IPS-NIHi11 (cell line): ENCODE data around the gene DDX54.

Source experiments
- DNase-seq: peaks from one replicate; pipeline ENCODE4 v3.0.0; 2012; ENCODE audit warnings: mixed read lengths, low spot score

Gene DDX54

DNA sequence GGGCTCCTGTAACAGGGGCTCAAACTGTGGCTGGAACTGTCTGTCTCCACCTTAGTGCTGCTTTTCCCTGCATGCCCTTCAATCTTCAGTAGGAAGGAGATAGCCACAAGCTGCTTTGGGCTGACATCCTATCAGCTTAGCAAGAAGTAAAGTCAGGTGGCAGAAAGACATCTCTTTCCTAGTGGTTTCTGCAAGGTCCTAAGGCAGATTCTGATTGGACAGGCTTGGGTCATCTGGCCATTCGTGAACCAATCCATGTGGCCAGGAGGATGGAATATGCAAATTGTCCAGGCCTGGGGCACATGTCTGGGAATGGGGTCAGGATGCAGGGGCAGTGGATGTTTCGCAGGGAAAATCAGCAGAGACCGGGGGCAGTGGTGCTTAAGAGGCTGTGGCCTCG, 5.5 kb upstream of the DDX54 start:
- DNase-seq: peak; percentile 73

DNA sequence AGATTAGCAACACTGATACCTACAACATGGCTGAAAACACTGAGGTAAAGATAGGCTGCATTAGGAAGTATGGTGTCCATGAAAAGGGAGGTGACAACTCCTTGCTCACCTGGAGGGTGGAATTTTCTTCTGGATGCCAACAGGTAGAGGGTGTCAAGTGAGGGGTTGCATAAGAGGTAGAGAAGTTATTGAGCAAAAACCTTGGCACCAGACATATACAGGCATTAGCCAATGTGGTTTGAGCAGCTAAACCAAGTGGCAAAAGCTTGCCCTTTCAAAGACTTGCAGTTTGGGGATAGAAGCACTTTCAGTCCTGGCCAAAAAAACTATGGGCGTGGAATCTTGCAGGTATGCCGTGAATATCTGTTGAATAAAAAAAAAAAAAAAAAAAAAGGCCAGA, 4.1 kb upstream of the DDX54 start:
- DNase-seq: no peak

DNA sequence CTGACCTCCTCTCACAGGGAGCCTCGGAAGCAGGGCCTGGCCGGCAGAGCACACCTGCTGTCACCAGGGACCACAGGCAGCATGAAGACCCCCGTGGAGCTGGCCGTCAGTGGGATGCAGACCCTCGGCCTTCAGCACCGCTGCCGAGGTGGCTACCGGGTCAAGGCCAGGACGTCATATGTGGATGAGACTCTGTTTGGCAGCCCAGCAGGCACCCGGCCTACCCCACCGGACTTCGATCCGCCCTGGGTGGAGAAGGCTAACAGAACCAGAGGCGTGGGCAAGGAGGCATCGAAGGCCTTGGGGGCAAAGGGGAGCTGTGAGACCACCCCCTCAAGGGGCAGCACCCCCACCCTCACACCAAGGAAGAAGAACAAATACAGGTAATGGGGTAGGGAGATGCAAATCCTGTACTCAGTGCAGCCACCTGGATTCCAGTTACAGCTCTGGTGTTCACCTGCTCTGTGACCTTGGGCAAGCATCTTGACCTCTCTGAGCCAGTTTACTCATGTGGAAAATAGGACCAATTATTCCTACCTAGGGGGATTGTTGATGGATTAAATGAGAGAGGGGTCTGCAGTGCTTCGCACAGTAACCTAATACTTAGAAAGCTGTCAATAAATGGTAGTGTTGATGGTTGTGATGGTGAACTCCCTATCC, 1.5 kb upstream of the DDX54 start:
- no peak for DNase-seq

DNA sequence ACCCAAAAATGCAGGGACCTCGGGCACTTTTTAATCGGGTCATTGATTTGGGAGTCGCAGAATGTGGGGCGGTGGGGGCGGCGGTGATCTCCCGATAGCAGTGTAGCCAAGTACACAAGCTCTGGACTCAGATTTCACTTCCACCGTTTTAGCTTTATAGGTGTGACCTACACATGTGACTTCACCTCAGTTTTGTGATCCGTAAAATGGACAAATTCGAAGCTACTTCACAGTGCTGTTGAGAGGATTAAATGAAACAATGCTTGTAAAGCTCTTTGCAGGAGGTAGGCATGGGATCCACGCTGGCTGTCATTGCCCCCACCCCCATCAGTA, 721 bp upstream of the DDX54 start:
- DNase-seq: no peak

DNA sequence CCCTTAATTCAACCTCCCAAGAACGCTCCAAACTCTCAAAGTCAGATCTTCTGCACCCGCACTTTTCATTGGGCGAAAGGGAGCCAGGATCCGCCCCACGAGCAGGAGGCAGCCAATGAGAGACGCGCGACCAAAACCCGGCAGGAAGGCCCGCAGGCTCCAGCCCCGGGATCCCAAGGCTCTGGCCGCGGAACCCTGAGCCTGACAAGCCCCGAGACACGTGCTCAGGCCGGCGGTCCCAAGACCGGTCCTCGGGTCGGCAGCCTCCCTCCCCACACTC, 438 bp downstream of the DDX54 start:
- peak; percentile 90 for DNase-seq

DNA sequence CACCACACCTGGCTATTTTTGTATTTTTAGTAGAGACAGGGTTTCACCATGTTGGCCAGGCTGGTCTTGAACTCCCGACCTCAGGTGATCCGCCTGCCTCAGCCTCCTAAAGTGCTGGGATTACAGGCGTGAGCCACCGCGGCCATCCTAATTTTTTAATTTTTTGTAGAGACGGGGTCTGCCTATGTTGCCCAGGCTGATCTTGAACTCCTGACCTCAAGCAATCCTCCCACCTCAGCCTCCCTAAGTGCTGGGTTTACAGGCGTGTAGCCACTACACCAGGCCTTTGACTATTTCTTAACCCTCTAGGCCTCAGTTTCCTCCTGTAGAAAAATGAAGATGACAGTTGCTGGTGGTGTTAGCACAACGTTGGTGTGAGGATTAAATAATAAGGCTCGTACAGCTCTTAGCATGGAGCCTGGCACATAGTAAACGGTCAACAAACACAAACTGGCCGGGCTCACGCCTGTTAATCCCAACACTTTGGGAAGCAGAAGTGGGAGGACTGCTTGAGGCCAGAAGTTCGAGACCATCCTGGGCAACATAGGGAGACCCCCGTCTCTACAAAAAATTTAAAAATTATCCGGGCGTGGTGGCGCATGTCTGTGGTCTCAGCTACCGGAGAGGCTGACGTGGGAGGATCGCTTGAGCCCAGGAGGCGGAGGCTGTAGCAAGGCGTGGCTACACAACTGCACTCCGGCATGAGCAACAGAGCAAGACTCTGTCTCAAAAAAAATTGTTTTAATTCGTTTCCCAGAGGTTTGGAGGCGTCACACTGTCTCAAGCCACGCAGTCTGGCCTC, 979 bp downstream of the DDX54 start:
- no peak for DNase-seq

DNA sequence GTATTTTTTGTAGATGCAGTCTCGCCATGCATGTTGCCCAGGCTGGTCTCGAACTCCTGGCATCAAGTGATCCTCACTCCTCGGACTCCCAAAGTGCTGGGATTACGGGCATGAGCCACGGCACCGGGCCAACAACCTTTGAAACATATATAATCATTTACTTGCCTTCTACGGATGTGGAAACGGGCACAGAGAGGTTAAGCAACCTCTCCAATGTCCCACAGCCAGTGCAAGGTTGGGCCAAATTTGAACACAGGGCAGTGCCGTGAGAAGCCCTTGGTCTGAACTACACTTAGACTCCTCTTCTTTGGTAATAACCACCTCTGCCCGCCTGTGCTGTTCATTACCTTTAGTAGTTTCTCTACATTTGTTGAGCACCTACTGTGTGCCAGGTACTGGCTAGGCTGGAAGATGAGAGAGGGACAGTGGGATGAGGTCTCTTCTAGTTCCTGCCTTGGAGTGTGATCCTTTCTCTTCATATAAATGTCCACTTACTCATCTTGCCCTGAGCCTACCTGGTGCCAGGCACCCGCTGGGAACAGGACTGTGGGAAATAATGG, 2.2 kb downstream of the DDX54 start:
- no peak for DNase-seq

DNA sequence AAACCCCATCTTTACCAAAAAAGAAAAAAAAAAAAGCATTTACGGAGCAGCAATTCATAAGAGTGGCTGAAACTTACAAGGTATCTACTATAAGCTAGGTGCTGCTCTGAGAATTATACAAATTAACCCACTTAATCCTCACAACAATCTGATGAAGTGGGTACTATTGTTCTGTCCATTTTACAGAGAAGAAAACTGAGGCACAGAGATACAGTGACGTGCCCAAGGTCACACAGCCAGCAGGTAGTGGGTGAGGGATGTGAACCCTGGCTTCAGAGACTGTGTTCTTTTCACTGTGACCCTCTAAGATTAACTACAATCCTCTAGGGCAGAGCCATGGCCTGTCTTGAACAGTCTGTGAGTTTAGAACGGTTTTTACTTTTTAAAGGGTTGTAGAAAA, 3.3 kb downstream of the DDX54 start:
- DNase-seq: no peak

DNA sequence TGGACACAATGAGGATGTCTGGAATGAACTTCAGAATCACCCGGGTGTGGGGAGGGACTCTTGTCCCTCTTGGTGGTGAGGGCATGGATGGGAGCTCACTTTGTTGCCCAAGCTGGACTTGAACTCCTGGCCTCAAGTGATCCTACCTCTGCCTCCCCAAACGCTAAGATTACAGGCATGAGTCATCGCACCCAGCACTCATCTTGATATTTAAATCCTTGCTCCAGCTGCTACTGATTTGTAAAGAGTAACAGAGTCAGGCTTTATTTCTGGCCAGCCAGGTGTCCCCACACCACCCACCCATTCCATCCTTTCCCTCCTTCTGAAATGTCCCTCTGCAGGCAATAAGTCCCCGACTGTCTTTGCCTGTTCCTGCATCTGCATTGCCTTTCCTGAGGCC, 4.9 kb downstream of the DDX54 start:
- DNase-seq: no peak

DNA sequence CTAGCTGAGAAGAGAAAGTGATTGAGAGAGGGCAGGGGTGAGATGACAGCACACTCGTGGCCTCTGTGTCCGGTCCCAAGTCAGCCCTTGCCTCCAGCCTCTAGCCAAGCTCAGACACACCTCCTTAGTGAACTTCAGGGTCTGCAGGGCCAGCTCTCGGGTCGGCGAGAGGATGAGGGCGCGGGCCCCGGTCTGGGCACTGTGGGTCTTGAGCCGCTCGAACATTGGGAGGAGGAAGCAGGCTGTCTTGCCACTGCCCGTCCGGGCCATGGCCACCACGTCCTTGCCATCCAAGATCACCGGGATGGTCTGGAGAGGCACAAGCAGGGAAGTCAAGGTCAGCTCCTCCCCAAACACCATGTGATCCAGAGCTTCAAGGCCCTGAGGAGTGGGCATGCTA, 6.3 kb downstream of the DDX54 start:
- no peak for DNase-seq

DNA sequence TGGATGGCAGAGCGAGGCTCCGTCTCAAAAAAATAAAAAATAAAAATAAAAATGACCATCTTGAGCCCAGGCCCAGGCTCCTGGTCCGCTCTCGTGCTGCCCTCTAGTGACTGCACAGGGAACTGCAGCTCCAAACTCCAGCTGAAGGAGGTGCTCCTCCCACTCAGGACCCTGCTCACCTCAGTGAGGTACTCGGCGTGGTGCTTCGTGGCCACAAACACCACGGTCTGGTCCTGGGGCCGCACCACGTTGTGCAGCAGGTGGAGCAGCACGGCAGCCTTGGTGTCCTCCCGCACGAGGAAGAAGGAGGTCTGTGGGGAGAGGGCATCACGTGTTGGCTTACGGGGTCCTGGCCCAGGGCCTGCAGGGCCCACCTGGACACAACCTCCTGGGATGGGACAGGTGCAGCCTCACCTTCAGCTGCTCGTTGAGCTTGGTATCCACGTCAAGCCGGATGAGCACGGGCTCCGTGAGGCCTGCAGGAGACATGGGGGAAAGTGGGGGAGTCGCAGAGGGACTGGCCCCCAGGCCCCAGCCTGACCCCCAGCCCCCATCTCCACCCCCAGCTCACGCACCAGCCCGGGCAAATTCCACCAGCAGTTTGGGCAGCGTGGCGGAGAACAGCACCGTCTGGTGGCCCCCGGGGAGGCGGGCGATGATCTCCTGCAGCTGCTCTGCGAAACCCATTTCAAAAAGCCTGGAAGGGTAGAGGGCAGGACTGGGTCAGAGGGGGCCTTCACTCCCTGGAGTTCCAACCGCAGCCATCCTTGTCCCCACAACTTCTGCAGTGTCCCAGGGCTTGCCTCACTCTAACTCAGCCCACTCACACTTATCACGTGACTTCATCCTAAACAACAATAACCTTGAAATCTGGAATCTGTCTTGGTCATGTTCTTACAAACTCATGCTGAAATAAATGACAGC, 10.6 kb downstream of the DDX54 start:
- peak; percentile 95 for DNase-seq

DNA sequence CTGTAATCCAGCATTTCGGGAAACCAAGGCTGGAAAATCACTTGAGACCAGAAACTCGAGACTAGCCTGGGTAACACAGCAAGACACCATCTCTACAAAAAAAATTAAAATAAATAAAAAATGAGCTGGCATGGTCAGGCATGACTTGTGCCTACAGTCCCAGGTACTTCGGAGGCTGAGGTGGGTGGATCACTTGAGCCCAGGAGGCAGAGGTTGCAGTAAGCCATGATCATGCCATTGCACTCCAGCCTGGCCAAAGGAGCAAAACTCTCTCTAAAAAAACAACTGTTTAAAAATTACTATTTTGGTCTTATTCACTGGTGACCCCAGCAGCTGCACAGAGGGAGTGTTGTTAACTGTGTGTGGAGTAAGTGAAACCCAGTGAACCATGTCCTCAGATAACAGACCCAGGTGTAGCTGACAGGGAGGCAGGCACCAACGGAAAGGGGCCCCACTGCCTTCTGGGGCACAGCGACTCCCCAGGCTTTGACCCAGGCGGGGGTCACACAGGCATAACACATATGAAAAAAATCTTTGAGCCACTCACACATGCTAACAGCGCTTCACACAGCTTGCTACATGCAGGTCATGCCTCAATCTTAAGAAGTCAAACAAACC, 12.1 kb downstream of the DDX54 start:
- DNase-seq: no peak

DNA sequence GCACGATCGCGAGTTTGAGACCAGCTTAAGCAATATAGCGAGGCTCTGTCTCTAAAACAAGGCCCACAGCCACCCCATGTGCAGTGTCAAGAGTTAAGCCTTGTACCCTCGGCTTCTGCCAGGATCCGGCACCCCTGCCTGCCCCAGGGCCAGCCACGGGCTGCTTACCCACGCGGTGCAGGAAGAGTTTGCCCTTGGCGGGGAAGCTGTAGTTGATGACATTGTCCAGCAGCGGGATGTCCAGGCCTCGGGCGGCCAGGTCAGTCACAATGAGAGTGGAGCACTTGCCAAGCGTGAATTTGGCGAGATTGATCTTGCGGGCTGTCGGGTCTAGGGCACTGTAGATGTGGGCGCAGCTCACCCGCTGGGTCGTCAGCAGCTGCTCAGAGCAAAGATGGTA, 13.1 kb downstream of the DDX54 start:
- no peak for DNase-seq

DNA sequence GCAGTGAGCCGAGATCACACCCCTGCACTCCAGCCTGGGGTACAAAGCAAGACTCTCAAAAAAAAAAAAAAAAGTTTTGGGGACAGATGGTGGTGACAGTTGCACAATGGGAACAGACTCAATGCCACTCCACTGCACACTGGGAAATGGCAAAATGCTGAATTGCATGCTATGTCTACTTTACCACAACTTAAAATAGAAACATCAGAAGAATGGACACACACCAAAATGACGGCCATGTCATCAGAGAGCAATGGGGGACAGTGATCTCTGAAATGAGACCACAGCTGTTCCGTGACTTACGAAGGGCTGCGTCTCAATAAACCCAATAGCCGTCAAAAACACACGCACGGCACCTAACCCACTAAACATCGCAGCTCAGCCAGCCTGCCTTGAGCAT, 13.7 kb downstream of the DDX54 start:
- no peak for DNase-seq

DNA sequence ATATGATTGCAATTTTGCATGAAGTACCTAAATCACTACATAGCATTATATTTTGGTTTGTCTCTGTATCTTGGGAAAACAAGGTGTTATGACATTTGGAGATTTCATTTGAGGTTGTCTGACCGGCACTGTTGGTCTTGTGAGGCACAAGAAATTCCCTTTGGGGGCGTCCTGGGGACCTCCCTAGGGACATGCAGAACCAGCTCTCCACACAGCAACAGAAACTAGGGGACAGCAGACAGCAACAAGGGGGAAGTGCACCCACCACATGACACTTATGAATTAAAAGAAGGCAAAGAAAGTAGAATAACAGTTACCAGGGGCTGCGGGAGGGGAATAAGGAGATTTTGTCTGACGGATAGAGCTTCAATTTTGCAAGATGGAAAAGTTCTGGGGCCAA, 14.4 kb downstream of the DDX54 start:
- DNase-seq: no peak

DNA sequence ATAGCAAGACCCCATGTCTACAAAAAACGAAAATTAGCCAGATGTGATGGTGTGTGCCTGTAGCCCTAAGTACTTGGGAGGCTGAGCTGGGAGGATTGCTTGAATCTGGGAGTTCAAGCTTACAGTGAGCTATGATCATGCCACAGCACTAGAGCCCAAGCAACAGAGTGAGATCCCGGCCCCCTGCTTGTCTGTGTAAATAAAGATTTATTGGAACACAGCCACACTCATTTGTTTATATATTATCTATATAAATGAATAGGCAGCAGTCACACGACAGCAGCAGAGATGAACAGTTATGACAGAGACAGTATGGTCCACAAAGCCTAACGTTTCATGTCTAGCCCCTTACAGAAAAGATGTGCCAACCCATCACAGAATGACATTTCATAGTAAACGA, 14.8 kb downstream of the DDX54 start:
- no peak for DNase-seq

DNA sequence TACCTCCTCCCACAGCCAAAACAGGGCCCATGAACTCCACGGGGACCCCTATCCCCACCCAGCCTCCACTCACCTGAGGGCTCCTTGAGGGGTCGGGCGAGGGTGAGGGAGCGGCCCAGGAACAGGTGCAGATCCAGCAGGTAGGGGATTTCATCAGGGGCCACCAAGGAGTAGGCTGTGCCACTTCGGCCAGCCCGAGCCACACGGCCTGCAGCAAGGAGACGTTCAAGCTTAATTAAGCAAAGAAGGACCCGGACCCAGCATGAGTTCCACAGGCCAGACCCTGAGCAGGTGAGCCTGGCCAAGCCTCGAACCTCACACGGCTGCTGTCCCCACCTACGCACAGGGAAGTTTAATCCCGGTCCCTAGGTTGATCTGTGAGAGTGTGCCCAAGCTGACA, 15.6 kb downstream of the DDX54 start:
- DNase-seq: no peak

DNA sequence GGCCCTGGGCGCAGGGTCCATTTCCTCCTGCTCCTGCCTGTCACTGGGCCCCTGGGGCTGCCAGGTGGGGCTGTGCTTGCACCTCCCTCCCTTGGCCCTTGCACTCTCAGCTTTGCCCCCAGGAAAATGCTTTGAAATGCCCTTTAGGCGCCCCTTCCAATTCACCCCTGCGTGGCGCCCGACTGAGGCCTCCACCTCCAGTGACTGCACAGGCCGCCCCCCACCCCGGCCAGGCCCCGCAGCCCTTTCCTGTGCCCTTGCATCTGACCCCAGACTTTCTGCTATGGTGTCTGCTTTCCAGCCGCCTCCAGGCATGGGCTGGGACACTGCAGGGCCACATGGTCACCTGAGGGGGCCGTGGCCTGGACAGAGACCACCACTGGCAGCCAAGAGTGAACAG, 17.4 kb downstream of the DDX54 start:
- no peak for DNase-seq

DNA sequence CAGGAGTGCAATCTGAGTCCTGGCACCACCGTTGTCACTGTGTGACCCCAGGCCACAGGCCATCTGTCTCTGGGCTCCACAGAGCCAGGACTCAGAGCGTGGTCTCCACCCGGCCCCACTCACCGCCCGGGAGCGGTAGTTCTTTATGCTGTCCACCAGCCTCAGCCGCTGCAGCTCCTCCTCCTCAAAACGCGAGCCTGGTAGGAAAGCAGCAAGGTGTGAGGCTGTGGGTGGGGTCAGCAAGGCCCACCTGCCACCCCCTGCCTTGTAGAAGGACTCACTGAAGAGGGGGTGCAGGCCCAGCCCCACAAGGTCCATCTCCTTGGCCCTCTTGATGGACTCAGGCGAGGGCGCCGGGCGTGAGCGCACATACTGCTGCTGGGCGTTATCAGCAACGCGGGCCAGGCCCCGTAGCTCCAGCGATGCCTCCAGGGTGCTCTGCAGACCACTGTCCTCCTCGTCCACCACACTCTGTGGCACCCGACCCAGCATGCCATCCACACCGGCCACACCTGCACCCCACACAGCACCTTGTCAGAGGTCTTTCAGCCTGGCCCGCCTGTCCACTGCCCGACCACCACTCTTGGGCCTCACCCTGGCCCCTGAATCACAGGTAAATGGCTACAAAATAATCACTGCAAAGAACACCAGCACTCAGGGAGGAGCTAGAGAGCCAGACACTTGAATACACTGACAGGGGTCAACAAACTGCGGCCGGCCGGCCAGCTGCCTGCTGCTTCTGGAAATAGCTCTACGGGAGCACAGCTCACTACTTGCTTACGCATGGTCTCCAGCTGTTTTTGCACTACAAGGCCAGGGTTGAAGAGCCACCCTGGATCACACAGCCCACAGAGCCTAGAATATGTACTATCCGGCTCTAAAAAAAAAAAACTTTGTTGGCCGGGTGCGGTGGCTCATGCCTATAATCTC, 19.5 kb downstream of the DDX54 start:
- DNase-seq: no peak

DNA sequence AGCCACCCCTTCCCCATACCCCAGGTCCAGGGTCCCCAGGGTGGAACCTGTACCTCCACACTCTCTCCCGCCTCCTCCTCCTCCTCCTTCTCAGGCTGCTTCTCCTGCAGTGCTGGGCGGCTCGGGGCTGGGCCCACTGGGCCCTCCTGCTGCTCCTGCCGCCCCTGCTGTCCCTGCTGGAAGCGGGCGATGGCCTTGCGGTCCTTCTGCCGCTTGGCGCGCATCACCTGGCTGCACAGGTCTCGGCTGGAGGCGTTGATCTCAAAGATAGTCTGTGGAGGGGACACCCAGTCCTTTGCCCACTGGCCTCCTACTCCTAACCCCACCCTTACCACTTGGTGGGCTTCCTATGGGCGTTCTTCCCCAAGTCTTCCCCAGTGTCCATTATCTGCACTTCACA, 21.3 kb downstream of the DDX54 start:
- DNase-seq: no peak

DNA sequence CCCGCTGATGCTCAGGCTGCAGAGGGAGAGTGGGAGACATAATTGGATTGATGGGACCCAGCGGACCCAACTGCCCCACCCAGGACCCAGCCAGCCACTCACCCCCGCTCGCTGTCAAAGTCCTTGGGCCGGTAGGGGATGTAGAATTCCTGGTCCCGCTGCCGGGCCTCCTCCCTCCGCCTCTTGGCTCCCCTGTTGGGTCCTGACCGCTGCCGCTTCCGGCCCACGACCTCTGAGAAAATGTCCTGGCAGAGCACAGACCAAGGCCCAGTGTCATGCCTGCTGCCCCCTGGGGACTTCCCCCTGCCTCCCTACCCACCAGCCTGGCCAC, 22.3 kb downstream of the DDX54 start:
- no peak for DNase-seq
